ENCODE results near the gene MYBPC2.
"Not testable (repeated sequence)": the region's sequence is repeated elsewhere in the genome, so short reads cannot be mapped to it uniquely, and the experiment has no call there.

Gene MYBPC2
- total RNA-seq: 0 to 0.21 (median 0.04) reads per million in 18 experiments

DNA sequence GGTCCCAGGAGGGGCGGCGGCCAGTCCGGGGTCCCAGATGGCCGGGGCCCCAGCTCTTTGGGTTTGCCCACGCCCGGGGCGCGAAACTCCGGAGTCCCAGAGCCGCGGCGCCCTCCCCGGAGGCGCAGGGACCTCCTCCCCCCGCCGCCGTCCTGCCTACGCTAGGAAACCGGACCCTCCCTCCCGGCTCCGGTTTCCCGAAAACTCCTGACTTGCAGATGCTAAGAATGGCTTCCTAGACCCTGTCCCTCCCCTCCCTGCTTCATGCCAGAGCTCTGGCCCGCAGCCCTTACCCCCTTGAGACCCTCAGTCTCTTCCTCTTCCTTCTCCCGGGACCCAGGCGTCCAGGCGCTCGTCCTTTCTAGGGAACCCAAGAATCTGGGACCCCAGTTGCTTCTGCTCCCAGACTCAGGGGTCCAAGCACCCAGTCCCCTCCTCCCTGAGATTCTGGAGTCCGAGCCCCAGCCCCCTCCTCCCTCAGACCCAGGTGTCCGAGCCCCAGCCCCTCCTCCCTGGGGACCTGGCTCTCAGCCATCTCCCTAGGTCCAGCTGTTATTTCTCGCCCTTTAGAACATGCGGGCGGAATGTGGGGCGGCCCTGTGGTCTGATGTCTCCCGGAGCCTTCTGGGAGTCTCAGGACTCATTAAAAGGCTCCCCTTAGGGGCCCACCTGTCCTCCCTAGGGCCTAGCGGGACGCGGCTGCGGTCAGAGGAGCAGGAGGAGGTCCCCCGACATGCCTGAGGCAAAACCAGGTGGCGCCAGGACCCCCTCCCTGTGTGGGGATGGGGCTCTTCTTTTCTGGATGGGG lies at the start of gene MYBPC2:
MYBPC2 (plus strand) TSS at position 672 of the 808 bp plus-strand sequence; CDS start at position 734, 62 bp downstream.
- DNase-seq: no peak

DNA sequence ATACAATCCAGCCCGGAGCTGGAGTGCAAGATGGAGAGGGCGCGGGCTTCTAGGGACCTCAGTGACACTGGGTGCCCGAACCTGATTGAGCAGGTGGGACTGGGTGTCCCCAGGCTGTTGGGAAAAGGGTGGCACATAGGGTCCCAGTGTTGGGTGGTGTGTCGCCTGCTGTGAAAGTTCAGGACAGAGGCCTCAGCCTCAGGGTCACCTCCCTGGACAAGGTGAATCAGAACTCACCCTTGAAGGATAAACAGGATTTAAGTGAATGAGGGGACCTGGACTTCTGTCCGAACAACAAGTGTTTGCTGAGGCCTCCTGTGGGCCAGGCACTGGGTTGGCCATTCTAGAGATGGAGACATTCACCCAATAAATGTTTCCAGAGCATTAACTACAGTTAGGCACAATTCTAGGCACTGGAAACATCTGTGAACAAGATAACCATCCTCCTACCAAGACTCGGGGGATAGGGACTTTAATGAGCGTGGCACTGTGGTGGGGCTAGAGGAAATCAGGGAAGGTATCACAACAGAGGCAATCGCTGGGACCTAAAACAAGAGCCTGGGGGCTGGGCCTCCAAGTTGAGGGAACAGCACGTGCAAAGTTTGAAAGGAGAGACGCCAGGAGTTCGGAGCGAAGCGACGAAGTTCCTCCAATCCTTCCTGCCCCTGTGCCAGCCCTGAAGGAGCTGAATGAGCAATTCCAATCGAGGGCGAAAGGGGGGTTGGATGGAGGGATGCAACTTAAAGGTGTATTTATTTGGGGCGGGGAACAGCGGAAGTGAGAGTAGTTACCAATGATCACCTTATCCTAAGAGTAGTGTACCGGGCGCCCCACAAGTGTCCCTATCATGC lies 49.5 kb upstream of the MYBPC2 start:
- peak in 1 of 2 donors; percentile 5 for DNase-seq

DNA sequence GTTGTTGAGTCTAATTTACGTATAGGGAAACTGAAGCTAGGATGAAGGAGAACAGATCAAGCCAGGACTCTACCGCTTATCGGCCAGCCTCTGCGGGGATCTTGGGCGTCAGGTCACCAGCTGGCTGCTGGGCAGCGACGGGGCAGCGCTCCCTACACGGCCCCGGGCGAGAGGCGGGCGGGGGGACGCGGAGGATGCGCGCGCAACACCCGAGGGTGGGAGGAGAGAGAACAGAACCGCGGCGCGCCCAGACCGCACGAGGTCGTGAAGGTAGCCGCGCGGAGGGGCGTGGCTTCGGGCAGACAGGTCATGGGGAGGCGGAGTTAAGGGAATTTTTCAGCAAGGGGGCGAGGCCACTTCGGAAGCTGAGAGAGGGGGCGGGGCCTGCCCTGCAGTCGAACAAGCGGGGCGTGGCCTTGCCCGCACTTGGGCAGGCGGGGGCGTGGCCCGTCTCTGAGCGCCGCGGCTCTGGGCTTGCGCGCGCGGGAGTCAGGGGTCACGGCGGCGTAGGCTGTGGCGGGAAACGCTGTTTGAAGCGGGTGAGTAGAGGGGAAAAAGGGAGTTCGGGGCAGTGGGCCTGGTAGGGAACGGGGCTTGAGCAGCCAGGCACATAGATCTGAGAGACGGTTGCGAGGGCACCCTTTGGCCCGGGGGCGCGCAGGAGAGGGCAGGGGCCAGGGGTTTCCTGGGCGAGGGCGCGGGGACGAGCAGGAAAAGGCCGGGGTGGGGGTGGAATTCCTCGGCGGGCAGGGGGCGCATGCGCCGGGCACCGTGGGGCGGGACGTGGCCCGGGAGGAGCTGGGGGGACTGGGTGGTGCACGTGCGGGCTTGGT lies 48.6 kb upstream of the MYBPC2 start, which contains the start of gene POLD1:
POLD1 (plus strand) TSS at position 496 of the 833 bp plus-strand sequence. CDS start 14,505 bp downstream, outside the sequence.
- peak; percentile 98 to 99 for DNase-seq

DNA sequence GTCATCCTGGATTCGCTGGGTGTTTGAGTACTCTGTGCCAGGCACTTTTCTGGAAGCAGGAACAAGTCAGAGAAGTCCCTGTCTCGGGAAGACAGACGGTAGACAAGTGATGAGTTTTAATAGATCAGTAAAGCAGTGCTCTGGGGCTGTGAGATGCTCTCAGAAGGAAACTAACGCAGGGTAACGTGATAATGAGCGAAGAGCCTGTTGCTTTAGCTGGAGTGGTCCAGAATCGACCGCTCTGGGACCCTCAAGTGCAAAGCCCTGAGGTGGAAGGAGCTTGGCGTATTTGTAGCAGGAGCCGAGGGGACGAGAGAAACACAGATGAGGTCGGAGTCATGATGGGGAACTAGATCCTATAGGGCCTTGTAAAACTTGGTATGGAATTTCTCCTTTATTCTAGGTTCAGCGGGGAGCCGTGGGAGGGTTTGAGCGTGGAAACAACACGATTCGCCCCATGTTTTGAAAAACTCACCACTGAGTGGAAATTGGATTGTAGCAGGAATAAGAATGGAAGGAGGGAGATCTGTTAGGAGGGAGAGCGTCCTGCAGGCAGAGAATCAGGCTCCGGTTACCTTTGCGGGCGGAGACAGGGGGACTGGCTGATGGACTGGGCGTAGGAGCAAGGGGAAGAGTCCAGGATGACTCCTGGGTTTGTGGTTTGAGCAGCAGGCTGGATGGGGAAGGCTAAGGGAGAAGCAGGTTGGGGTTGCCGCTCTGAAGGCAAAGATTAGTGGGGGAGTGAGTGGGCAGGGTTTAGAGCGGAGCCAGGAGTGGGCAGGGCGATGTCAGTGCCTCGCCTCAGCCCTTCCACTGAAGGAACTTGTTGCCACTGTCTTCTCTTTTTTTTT lies 47.8 kb upstream of the MYBPC2 start:
- peak; percentile 90 to 97 for DNase-seq

DNA sequence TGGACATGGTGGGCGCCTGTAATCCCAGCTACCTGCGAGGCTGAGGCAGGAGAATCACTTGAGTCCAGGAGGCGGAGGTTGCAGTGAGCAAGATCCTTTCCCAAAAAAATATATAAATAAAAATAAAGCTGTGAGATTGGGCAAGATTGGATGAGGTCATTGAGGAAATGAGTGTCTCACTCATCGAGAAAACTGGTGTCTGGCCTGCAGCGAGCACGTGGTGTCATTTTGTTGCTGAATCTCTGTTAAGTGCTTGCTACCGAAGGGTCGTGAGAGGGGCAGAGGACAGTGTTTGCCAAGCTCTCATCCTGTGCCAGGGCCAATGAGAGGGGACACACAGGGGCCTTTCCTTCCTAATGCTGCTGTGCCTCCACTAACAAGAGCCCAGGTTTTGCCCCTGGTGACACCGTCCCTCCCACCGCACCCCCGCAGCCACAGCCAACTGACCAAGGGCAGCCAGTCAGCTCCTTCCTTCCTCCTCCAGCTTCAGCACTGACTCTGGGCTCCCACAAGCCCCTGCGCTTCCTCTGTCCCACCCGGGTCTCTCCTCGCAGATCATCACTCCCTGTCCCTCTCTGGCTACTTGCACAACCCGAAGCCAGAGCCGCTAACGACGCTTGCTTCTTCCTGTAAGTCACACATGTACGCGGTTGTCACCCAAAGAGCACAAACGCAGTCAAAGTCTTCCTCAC lies 45.4 kb upstream of the MYBPC2 start:
- peak; percentile 88 to 92 for DNase-seq

GRCh38 chr19:50387868-50388245 lies 44.8 kb upstream of the MYBPC2 start:
- DNase-seq: no peak

DNA sequence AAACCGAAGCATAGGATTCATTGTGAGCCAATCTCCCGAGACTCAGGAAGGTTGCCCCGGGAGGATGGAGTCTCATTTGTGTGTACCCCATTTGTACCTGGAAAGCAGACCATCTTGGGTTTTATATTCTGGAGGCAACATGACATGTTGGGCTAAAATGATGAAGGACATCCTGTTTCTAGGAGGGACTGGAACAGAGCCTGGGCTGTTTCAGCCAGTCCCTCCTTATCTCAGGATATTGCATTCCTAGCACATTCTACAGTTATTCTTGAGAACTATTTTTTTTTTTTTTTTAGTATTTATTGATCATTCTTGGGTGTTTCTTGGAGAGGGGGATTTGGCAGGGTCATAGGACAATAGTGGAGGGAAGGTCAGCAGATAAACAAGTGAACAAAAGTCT lies 42.4 kb upstream of the MYBPC2 start:
- DNase-seq: not testable (repeated sequence)

DNA sequence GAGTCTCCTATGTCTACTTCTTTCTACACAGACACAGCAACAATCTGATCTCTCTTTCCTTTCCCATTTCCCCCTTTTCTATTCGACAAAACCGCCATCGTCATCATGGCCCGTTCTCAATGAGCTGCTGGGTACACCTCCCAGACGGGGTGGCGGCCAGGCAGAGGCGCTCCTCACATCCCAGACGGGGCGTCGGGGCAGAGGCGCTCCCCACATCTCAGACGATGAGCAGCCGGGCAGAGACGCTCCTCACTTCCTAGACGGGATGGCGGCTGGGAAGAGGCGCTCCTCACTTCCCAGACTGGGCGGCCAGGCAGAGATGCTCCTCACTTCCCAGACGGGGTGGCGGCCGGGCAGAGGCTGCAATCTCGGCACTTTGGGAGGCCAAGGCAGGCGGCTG lies 41.7 kb upstream of the MYBPC2 start:
- not testable (repeated sequence) for DNase-seq

DNA sequence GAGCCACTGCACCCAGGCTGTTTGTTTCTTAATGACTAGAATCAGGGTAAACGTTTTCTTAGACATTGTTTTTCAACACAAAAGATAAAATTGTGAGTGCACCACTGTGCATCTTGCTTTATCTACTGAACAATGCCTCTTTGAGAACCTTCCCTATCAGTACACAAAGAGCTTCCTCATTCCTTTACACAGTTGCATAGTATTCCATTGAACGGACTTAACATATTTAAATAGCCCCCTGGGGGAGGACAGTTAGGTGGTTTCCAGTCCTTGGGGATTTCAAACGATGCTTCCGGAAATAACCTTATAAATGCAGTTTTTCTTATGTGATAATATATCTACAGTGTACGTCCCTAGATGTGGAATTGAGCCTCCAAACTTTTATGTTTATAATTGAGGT lies 39.9 kb upstream of the MYBPC2 start:
- DNase-seq: no peak

- DNase-seq: no peak
These were observed 39.1 kb upstream of the MYBPC2 start for GRCh38 chr19:50393589-50393988.

DNA sequence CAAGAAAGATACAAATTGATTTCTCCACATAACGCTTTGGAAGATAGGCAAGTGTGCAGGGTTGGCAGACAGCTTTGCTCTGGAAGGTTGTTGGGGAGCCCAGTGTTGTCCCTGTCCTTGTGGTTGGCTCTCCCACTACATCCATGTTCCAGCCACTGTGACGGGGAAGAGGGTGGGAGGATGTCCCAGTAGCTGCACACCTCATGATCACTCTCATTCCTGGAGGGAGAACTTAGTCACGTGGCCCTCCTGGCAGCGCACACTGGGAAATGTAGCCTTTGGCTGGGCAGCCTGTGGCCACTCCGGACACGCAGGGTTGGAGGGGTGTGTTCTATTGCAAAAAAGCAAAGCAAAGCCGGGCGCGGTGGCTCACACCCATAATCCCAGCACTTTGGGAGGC lies 38.7 kb upstream of the MYBPC2 start:
- no peak for DNase-seq

- DNase-seq: no peak
These were observed 33.9 kb upstream of the MYBPC2 start for GRCh38 chr19:50398675-50399367.

DNA sequence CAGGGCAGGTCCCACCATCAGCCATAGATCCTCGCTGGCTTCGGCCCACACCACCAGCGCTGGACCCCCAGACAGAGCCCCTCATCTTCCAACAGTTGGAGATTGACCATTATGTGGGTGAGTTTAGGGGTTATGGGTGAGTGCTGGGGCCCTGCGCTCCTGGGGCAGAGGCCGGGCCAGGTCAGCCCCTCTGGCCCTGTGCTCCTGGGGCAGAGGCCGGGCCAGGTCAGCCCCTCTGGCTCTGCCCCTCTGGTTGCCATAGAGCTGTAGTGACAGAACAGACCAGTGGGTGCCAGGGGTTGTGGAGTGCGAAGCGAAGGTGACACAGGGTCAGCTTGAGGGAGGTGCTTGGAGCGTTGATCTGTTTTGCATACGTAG lies 33.3 kb upstream of the MYBPC2 start:
- DNase-seq: no peak

DNA sequence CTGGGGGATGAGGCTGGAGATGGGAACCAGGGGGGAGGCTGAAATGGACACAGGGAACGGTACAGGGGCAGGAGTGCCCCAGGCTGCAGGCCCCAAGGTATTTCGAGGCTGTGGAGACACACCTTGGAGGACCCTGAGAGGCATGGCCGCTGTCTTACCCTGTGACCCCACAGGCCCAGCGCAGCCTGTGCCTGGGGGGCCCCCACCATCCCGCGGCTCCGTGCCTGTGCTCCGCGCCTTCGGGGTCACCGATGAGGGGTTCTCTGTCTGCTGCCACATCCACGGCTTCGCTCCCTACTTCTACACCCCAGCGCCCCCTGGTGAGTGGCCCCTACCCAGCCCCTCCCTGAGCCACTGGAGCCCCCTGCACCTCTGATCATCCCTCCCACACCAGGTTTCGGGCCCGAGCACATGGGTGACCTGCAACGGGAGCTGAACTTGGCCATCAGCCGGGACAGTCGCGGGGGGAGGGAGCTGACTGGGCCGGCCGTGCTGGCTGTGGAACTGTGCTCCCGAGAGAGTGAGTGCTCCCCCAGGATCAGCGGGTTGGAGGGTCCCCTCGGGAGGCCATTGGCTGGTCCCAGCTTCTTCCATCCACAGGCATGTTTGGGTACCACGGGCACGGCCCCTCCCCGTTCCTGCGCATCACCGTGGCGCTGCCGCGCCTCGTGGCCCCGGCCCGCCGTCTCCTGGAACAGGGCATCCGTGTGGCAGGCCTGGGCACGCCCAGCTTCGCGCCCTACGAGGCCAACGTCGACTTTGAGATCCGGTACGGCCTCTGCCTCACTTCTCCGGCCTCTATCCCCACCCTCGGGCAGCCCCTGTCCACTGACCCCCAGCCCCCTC lies 30.9 kb upstream of the MYBPC2 start:
- DNase-seq: no peak

GRCh38 chr19:50402544-50403301 lies 30.0 kb upstream of the MYBPC2 start:
- DNase-seq: no peak

DNA sequence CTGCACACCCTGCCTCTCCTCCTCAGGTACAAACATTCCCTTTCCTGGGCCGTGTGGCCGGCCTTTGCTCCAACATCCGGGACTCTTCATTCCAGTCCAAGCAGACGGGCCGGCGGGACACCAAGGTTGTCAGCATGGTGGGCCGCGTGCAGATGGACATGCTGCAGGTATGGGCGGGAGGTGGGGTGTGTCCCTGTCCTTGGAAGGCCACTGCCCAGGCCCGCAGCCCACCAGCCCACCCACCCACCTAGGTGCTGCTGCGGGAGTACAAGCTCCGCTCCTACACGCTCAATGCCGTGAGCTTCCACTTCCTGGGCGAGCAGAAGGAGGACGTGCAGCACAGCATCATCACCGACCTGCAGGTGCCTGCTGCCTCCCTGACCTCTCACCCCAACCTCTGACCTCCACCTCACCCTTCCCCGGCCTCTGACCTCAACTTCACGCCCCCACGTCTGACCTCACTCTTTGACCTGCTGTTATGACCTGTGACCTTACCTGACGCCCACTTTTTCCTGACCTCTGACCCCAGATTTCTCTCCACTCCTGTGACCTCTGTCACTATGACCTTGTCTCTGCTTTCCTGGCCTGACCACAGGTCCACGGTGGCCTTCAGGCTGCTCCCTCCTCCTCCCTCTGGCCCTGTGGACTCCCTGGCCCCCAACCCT lies 26.4 kb upstream of the MYBPC2 start:
- no peak for DNase-seq

DNA sequence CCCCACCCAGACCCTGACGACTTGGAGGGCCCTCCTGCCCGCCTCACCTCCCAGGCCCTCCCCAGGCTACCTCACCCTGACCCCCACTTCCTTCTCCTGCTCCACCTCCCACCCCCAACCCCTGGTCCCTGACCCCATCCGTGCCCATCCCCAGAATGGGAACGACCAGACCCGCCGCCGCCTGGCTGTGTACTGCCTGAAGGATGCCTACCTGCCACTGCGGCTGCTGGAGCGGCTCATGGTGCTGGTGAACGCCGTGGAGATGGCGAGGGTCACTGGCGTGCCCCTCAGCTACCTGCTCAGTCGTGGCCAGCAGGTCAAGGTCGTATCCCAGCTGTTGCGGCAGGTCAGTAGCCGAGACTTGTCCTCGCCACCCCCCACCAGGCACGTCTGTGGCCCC lies 25.9 kb upstream of the MYBPC2 start:
- no peak for DNase-seq

DNA sequence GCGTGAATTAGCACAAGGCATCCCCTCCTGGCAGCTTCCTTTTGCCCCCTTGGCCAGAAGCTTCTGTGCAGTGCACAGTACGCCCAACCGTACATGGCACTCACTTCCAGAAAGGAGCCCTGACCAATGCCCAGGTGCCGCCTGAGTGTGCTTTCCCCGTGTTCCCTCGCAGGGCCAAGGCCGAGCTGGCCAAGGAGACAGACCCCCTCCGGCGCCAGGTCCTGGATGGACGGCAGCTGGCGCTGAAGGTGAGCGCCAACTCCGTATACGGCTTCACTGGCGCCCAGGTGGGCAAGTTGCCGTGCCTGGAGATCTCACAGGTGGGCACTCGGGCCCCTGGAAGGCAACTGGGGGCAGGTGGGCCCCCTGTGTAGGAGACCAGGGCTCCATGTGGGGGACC lies 23.3 kb upstream of the MYBPC2 start:
- DNase-seq: no peak
